T-cell (primary cell): ENCODE results near the gene BRIP1. TPM values are rescaled to one million over a fixed set of nuclear protein-coding genes. Genes with fewer than 3 reads are reported as not detected.

Experiments used
- ATAC-seq, 4 experiments: fragments of 200-7000 bp in 3 of 4; fragments of 150-1000 bp in 1 of 4; cut with Tn5 transposase; replicated peaks in 1 of 4; 1 replicate in 3 of 4; 2 replicates in 1 of 4; pipeline ENCODE4 v1.10.0; 2021; ENCODE audit warnings: moderate library complexity in 3 of 4, mild to moderate bottlenecking in 2 of 4, moderate number of reproducible peaks in 1 of 4
- CTCF ChIA-PET, 2 donors: fragments of 300-600 bp; sonication (Branson Sonifier 250); formaldehyde crosslinking; loops; one replicate each; lab custom pipeline; 2022; ENCODE audit warnings: antibody characterized with exemption in 2 of 2; lab: Charles Lee
- POLR2A ChIA-PET, 2 donors: fragments of 300-600 bp; sonication (Branson Sonifier 250); formaldehyde crosslinking; loops; one replicate each; lab custom pipeline; 2022; ENCODE audit warnings: antibody characterized with exemption in 2 of 2; lab: Charles Lee
- DNase-seq, 35 experiments: peaks; one replicate each; pipeline versions ENCODE4 v3.0.0 to v3.0.0-alpha.2; 2013 to 2023
- H3K27ac ChIP-seq: one replicate; pipeline ENCODE4 v1.5.1; 2013; ENCODE audit warnings: low read length
- H3K27me3 ChIP-seq, 2 experiments: replicated peaks in 1 of 2; 1 replicate in 1 of 2; 2 replicates in 1 of 2; pipeline versions ENCODE4 v1.6.1 to v1.7.0; 2013; ENCODE audit warnings: low read length in 1 of 2, mixed read lengths in 1 of 2; ENCODE audit not compliant: control insufficient read depth in 2 of 2, insufficient read depth in 2 of 2; ENCODE audit errors: extremely low read depth in 1 of 2
- H3K36me3 ChIP-seq, 2 donors: 1 replicate in 1 of 2; 2 replicates in 1 of 2; pipeline versions ENCODE4 v1.6.1 to v1.7.0; 2013; ENCODE audit warnings: low read length in 1 of 2; ENCODE audit not compliant: control insufficient read depth in 2 of 2, insufficient read depth in 1 of 2; ENCODE audit errors: extremely low read depth in 1 of 2
- H3K4me1 ChIP-seq, 2 experiments: 1 replicate in 1 of 2; 2 replicates in 1 of 2; pipeline versions ENCODE4 v1.6.1 to v1.7.0; 2013; ENCODE audit warnings: low read length in 2 of 2, mixed read lengths in 1 of 2; ENCODE audit not compliant: insufficient read depth in 2 of 2, control insufficient read depth in 1 of 2; ENCODE audit errors: extremely low read depth in 1 of 2
- H3K4me3 ChIP-seq, 2 donors: 1 replicate in 1 of 2; 2 replicates in 1 of 2; pipeline versions ENCODE4 v1.5.1 to v1.7.0; 2013; ENCODE audit warnings: mild to moderate bottlenecking in 2 of 2, low read length in 1 of 2, moderate library complexity in 1 of 2; ENCODE audit not compliant: control insufficient read depth in 1 of 2; ENCODE audit errors: extremely low read depth in 1 of 2
- H3K9me3 ChIP-seq: 2 replicates; pipeline ENCODE4 v1.7.0; 2013
- H3K27ac Mint-ChIP-seq, 2 donors: one replicate each; pipeline ENCODE4 v1.8.0; 2020 to 2021; ENCODE audit warnings: mild to moderate bottlenecking in 2 of 2, mixed read lengths in 2 of 2
- H3K27me3 Mint-ChIP-seq, 2 donors: one replicate each; pipeline ENCODE4 v1.8.0; 2021 to 2022; ENCODE audit warnings: mixed read lengths in 2 of 2
- H3K36me3 Mint-ChIP-seq: one replicate; pipeline ENCODE4 v1.8.0; 2021; ENCODE audit warnings: mixed read lengths
- H3K4me1 Mint-ChIP-seq, 3 donors: one replicate each; pipeline ENCODE4 v1.8.0; 2020 to 2022; ENCODE audit warnings: mixed read lengths in 3 of 3, mild to moderate bottlenecking in 1 of 3
- H3K4me3 Mint-ChIP-seq, 3 donors: one replicate each; pipeline ENCODE4 v1.8.0; 2020 to 2022; ENCODE audit warnings: mild to moderate bottlenecking in 3 of 3, mixed read lengths in 3 of 3, moderate library complexity in 3 of 3
- H3K9me3 Mint-ChIP-seq, 3 donors: one replicate each; pipeline ENCODE4 v1.8.0; 2020 to 2022; ENCODE audit warnings: mixed read lengths in 3 of 3
- WGBS: methylation state at CpG from one replicate; pipeline ENCODE4 v1.1.5; 2013; ENCODE audit warnings: missing lambda C conversion rate; ENCODE audit not compliant: insufficient coverage; 5-methylcytosine and 5-hydroxymethylcytosine counted together
- total RNA-seq, 35 experiments: library from RNA in 6 of 35; stranded (reverse) in 6 of 35; fragments of 120-200 nt in 1 of 35; gene quantifications; one replicate each; pipeline versions ENCODE4 v1.2.1 to v1.2.4 and lab custom pipeline; 2013 to 2026

The BRIP1 gene
- total RNA-seq, 5 donors from 2014 or later (not counting 1 experiment from before 2014, with no cell fraction given) = 1.4 to 3.5 (median 1.7) TPM

DNA sequence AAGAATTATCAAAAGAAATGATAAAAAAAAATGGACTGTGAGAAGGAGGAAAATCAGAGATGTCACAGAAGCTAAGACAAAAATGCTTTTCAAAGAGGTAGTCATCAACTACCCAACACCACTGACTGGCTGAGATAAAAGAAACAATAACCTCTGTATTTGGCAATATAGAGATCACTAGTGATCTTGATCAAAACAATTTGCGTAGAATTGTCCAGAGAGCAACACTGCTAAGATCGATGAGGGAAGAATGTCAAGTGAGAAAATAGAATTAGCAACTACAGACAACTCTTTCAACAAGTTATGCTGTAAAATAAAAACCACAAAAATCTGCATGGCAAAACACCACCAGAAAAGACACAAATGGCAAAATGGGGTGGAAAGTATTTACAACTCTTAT is 66.0 kb downstream of the BRIP1 start:
- H3K4me1 ChIP-seq = no peaks in the 10 kb centered on the region
- POLR2A ChIA-PET = no interaction called here
- Mint-ChIP-seq H3K27me3 (no peaks in the 10 kb centered on the region), H3K36me3 (peaks cover 16% of the 10 kb centered on the region), H3K9me3 (no peaks in the 10 kb centered on the region), H3K4me3 (no peak overlapping the region), H3K27ac (no peak overlapping the region), H3K4me1 (no peaks in the 10 kb centered on the region)
- WGBS = no CpG with 5 or more reads among the region's 2 CpGs
- no peaks in the 10 kb centered on the region for H3K27me3 ChIP-seq
- H3K36me3 ChIP-seq = no peaks in the 10 kb centered on the region
- H3K4me3 ChIP-seq = no peak overlapping the region
- no peak overlapping the region for H3K27ac ChIP-seq
- DNase-seq (no peak), ATAC-seq (no peak)
- CTCF ChIA-PET = interaction anchor here in 1 of 2 donors (0.9 kb wide), 1 partner anchor 146 kb away, joined by 3 read pairs; no protein-coding TSS in a partner anchor
- no peaks in the 10 kb centered on the region for H3K9me3 ChIP-seq

GRCh38 chr17:61795546-61795945 is 67.8 kb downstream of the BRIP1 start:
- Mint-ChIP-seq H3K36me3 (peaks cover 16% of the 10 kb centered on the region), H3K9me3 (no peaks in the 10 kb centered on the region), H3K4me1 (no peaks in the 10 kb centered on the region), H3K27me3 (no peaks in the 10 kb centered on the region), H3K4me3 (no peak overlapping the region), H3K27ac (no peak overlapping the region)
- Histone ChIP-seq H3K4me3 (no peak overlapping the region), H3K27me3 (no peaks in the 10 kb centered on the region), H3K4me1 (no peaks in the 10 kb centered on the region), H3K9me3 (no peaks in the 10 kb centered on the region), H3K27ac (no peak overlapping the region), H3K36me3 (no peaks in the 10 kb centered on the region)
- ChIA-PET CTCF (no interaction called here), POLR2A (no interaction called here)
- DNase-seq (no peak), ATAC-seq (no peak)
- WGBS = no CpG with 5 or more reads among the region's 2 CpGs

DNA sequence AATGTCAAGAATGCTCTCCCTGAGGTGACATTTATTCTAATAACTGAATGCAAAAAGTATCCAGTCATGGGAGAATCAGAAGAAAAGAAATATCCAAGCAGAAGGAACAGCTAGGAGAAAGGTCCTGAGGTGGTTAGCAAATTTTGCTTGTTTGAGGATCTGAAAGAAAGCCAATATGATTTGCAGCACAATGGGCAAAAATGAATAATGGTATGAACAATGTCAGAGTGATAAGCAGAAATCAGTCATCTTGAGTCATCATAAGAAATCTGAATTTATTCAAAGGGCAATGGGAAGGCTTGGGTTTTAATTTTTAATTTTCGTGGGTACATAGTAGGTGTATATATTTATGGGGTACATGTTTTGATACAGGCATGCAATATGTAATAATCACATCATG is 68.5 kb downstream of the BRIP1 start:
- no peaks in the 10 kb centered on the region for H3K27me3 ChIP-seq
- Mint-ChIP-seq H3K27me3 (no peaks in the 10 kb centered on the region), H3K9me3 (no peaks in the 10 kb centered on the region), H3K27ac (no peak overlapping the region), H3K36me3 (peaks cover 16% of the 10 kb centered on the region), H3K4me1 (no peaks in the 10 kb centered on the region), H3K4me3 (no peak overlapping the region)
- no peak overlapping the region for H3K27ac ChIP-seq
- H3K9me3 ChIP-seq = no peaks in the 10 kb centered on the region
- ATAC-seq (no peak), DNase-seq (no peak)
- CTCF ChIA-PET = no interaction called here
- no peaks in the 10 kb centered on the region for H3K36me3 ChIP-seq
- H3K4me3 ChIP-seq = no peak overlapping the region
- no peaks in the 10 kb centered on the region for H3K4me1 ChIP-seq
- POLR2A ChIA-PET = no interaction called here
- WGBS = no CpG with 5 or more reads among the region's 1 CpG

DNA sequence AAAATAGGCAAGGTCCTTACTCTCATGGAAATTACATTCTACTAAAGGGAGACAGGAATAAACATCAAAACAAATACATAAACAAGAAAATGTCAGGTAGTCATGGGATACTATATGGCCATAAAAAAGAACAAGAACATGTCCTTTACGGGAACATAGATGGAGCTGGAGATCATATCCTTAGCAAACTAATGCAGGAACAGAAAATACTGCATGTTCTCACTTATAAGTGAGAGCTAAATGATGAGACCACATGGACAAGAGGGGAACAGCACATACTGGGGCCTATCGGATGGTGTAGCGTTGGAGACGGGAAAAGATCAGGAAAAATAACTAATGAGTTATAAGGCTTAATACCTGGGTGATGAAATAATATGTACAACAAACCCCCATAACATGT is 69.1 kb downstream of the BRIP1 start:
- Histone ChIP-seq H3K9me3 (no peaks in the 10 kb centered on the region), H3K4me1 (no peaks in the 10 kb centered on the region), H3K4me3 (no peak overlapping the region), H3K27ac (no peak overlapping the region), H3K27me3 (no peaks in the 10 kb centered on the region), H3K36me3 (no peaks in the 10 kb centered on the region)
- CTCF ChIA-PET = no interaction called here
- DNase-seq = no peak
- no peak for ATAC-seq
- POLR2A ChIA-PET = no interaction called here
- Mint-ChIP-seq H3K4me3 (no peak overlapping the region), H3K36me3 (peaks cover 16% of the 10 kb centered on the region), H3K4me1 (no peaks in the 10 kb centered on the region), H3K9me3 (no peaks in the 10 kb centered on the region), H3K27me3 (no peaks in the 10 kb centered on the region), H3K27ac (no peak overlapping the region)
- WGBS = no CpG with 5 or more reads among the region's 4 CpGs

DNA sequence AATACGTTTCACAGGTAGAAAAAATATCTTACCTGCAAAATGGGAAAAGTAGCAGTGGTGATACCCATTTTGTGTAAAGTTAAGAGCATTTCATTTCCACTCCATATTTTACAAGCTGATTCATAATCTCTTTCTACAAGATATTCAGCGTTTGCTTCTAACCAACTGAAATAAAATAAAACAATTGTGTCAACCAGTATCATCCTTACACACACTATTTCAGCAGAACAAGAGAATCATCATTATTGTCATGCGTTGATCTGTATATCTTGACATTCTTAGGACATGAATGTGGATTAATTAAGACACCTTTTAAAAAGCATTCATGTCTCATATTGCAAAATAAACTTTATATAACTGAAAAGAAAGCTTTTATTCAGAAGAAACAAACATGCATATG is 69.8 kb downstream of the BRIP1 start:
- Histone ChIP-seq H3K36me3 (no peaks in the 10 kb centered on the region), H3K9me3 (no peaks in the 10 kb centered on the region), H3K27me3 (no peaks in the 10 kb centered on the region), H3K27ac (no peak overlapping the region), H3K4me1 (no peaks in the 10 kb centered on the region), H3K4me3 (no peak overlapping the region)
- Mint-ChIP-seq H3K4me1 (no peaks in the 10 kb centered on the region), H3K27ac (no peak overlapping the region), H3K4me3 (no peak overlapping the region), H3K36me3 (peaks cover 13% of the 10 kb centered on the region), H3K9me3 (no peaks in the 10 kb centered on the region), H3K27me3 (no peaks in the 10 kb centered on the region)
- DNase-seq (no peak), ATAC-seq (no peak)
- ChIA-PET POLR2A (no interaction called here), CTCF (interaction anchor here in 1 of 2 donors (0.5 kb wide), 1 partner anchor 272 kb away, joined by 3 read pairs; no protein-coding TSS in a partner anchor)
- no CpG with 5 or more reads among the region's 3 CpGs for WGBS

DNA sequence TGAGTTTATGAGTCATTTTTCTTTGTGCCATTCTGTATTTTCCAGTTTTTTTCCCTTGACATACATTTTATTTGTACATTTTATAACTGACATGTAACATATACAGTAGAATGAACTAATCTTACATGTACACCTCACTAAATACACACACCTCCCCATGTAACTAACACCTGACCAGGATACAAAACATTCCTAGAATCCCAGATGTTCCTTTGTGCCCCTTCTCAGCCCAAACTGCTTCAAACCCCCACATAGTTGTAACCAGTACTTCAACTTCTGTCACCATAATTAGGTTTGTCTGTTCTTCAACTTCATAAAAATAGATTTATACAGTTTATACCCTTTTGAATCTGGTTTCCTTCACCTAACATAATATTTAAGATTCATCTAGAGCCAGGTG is 73.5 kb downstream of the BRIP1 start:
- H3K4me3 Mint-ChIP-seq = no peak overlapping the region
- CTCF ChIA-PET = no interaction called here

GRCh38 chr17:61786088-61786487 is 77.2 kb downstream of the BRIP1 start:
- no peaks in the 10 kb centered on the region for H3K27me3 ChIP-seq
- H3K9me3 ChIP-seq = no peaks in the 10 kb centered on the region
- WGBS = no CpG with 5 or more reads among the region's 5 CpGs
- H3K36me3 ChIP-seq = no peaks in the 10 kb centered on the region
- no peaks in the 10 kb centered on the region for H3K27me3 Mint-ChIP-seq
- DNase-seq = no peak
- ChIA-PET POLR2A (interaction anchor here in 1 of 2 donors (0.6 kb wide), 1 partner anchor 58 kb away, joined by 3 read pairs; no protein-coding TSS in a partner anchor), CTCF (no interaction called here)
- no peak overlapping the region for H3K4me3 Mint-ChIP-seq
- ATAC-seq = no peak
- H3K36me3 Mint-ChIP-seq = peaks cover 3% of the 10 kb centered on the region
- H3K4me1 Mint-ChIP-seq = peaks cover 0 to 6% (median 0%) of the 10 kb centered on the region in 3 donors
- no peak overlapping the region for H3K27ac Mint-ChIP-seq
- H3K4me3 ChIP-seq = no peak overlapping the region
- H3K9me3 Mint-ChIP-seq = no peaks in the 10 kb centered on the region
- H3K4me1 ChIP-seq = no peaks in the 10 kb centered on the region
- no peak overlapping the region for H3K27ac ChIP-seq

More for the DNA sequence above, 73.5 kb downstream of the BRIP1 start:
- DNase-seq = no peak
- ATAC-seq = no peak
- POLR2A ChIA-PET = no interaction called here
- no peaks in the 10 kb centered on the region for H3K9me3 Mint-ChIP-seq
- H3K36me3 ChIP-seq = no peaks in the 10 kb centered on the region
- H3K27me3 Mint-ChIP-seq = no peaks in the 10 kb centered on the region
- no peak overlapping the region for H3K4me3 ChIP-seq
- no peak overlapping the region for H3K27ac Mint-ChIP-seq
- H3K27me3 ChIP-seq = no peaks in the 10 kb centered on the region
- no peaks in the 10 kb centered on the region for H3K4me1 ChIP-seq
- no peaks in the 10 kb centered on the region for H3K9me3 ChIP-seq
- H3K27ac ChIP-seq = no peak overlapping the region
- no peaks in the 10 kb centered on the region for H3K36me3 Mint-ChIP-seq
- H3K4me1 Mint-ChIP-seq = peaks cover 0 to 6% (median 0%) of the 10 kb centered on the region in 3 donors
